HL-60 (cell line): ENCODE results near the gene ITPK1.

ENCODE experiments used
- DNase-seq, 2 experiments: peaks; one replicate each; pipeline ENCODE4 v3.0.0-alpha.2; 2010 to 2020; ENCODE audit warnings: low read depth in 1 of 2, low spot score in 1 of 2
- H3K27ac ChIP-seq: fragments of 250-450 bp; sonication (Bioruptor Pico); replicated peaks from 2 replicates; pipeline ENCODE4 v1.5.1; 2020; ENCODE audit warnings: mild to moderate bottlenecking, moderate library complexity
- H3K27me3 ChIP-seq: fragments of 250-450 bp; sonication (Bioruptor Pico); 2 replicates; pipeline ENCODE4 v1.5.1; 2021; ENCODE audit warnings: mild to moderate bottlenecking, moderate library complexity; ENCODE audit not compliant: insufficient read depth, poor library complexity, severe bottlenecking
- H3K4me3 ChIP-seq: replicated peaks from 2 replicates; pipeline ENCODE4 v1.5.1; 2011; ENCODE audit warnings: mild to moderate bottlenecking, control low read depth, low read length; ENCODE audit not compliant: insufficient read depth
- CTCF ChIP-seq: IDR thresholded peaks from one replicate; pipeline ENCODE4 v1.5.1; 2011; ENCODE audit warnings: low read length, control low read depth, inconsistent platforms; ENCODE audit not compliant: insufficient read depth
- GABPA ChIP-seq: IDR thresholded peaks from 2 replicates; pipeline ENCODE4 v1.6.1; 2012; ENCODE audit warnings: low read depth
- POLR2AphosphoS5 ChIP-seq: IDR thresholded peaks from 2 replicates; pipeline ENCODE4 v1.6.1; 2012; ENCODE audit warnings: low read depth
- REST ChIP-seq: IDR thresholded peaks from 2 replicates; pipeline ENCODE4 v1.6.1; 2012; ENCODE audit warnings: low read depth; ENCODE audit not compliant: insufficient replicate concordance
- SPI1 ChIP-seq: IDR thresholded peaks from 2 replicates; pipeline ENCODE4 v1.6.1; 2012; ENCODE audit warnings: low read depth, mild to moderate bottlenecking, borderline replicate concordance

Gene ITPK1

GRCh38 chr14:92950193-92950540, 165.6 kb downstream of the ITPK1 start:
- no peak for DNase-seq
- no peak overlapping the region for H3K27ac ChIP-seq
- TF ChIP-seq POLR2AphosphoS5, result no peak
- no peak overlapping the region for H3K4me3 ChIP-seq
- no peaks in the 10 kb centered on the region for H3K27me3 ChIP-seq

GRCh38 chr14:92949496-92950192, 166.1 kb downstream of the ITPK1 start:
- TF ChIP-seq CTCF (no peak), REST (no peak), GABPA (no peak), POLR2AphosphoS5 (no peak), SPI1 (no peak)
- DNase-seq, result no peak
- Histone ChIP-seq H3K4me3 (no peak overlapping the region), H3K27me3 (no peaks in the 10 kb centered on the region), H3K27ac (no peak overlapping the region)

- Histone ChIP-seq H3K27ac (no peak overlapping the region), H3K27me3 (no peaks in the 10 kb centered on the region), H3K4me3 (no peak overlapping the region)
- no peak for DNase-seq
- TF ChIP-seq CTCF (no peak), GABPA (no peak), REST (no peak), SPI1 (no peak), POLR2AphosphoS5 (no peak)
Observed at GRCh38 chr14:92948647-92949046, 167.1 kb downstream of the ITPK1 start.

- TF ChIP-seq REST (no peak), CTCF (no peak), SPI1 (no peak), GABPA (no peak), POLR2AphosphoS5 (no peak)
- H3K4me3 ChIP-seq, result no peak overlapping the region
- H3K27me3 ChIP-seq, result no peaks in the 10 kb centered on the region
- no peak for DNase-seq
- H3K27ac ChIP-seq, result no peak overlapping the region
Observed at GRCh38 chr14:92946847-92947545, 168.7 kb downstream of the ITPK1 start.
